Ishikawa (cell line): ENCODE measurements around the gene FCAMR.

Experiments
- CREB1 ChIP-seq: IDR thresholded peaks from 2 replicates; pipeline ENCODE4 v1.6.1; 2012; ENCODE audit warnings: low read depth
- EGR1 ChIP-seq: IDR thresholded peaks from 2 replicates; pipeline ENCODE4 v1.6.1; 2012
- EP300 ChIP-seq: IDR thresholded peaks from 2 replicates; pipeline ENCODE4 v1.6.1; 2012; ENCODE audit warnings: borderline replicate concordance
- FOXM1 ChIP-seq: IDR thresholded peaks from 2 replicates; pipeline ENCODE4 v1.6.1; 2012; ENCODE audit warnings: low read depth, borderline replicate concordance
- MAX ChIP-seq: IDR thresholded peaks from 2 replicates; pipeline ENCODE4 v1.6.1; 2012
- NFIC ChIP-seq: IDR thresholded peaks from 2 replicates; pipeline ENCODE4 v1.6.1; 2012
- RAD21 ChIP-seq: IDR thresholded peaks from 2 replicates; pipeline ENCODE4 v1.6.1; 2012; ENCODE audit warnings: low read depth
- TAF1 ChIP-seq: IDR thresholded peaks from 2 replicates; pipeline ENCODE4 v1.6.1; 2012; ENCODE audit warnings: low read depth, mild to moderate bottlenecking
- TCF12 ChIP-seq: IDR thresholded peaks from 2 replicates; pipeline ENCODE4 v1.6.1; 2012; ENCODE audit warnings: low read depth
- YY1 ChIP-seq: IDR thresholded peaks from 2 replicates; pipeline ENCODE4 v1.6.1; 2012; ENCODE audit warnings: low read depth
- TF ChIP-seq, protein P1 (sequence below): IDR thresholded peaks from 2 replicates; pipeline ENCODE4 v1.6.1; 2012
- TF ChIP-seq, protein P2 (sequence below): IDR thresholded peaks from 2 replicates; pipeline ENCODE4 v1.6.1; 2012; ENCODE audit warnings: low read depth, mild to moderate bottlenecking

GRCh38 chr1:207000651-207001291, 30.5 kb upstream of the FCAMR start:
- TF ChIP-seq TAF1 (no peak), RAD21 (no peak), NFIC (no peak), CREB1 (no peak), EGR1 (no peak), YY1 (no peak), MAX (no peak), TCF12 (no peak), EP300 (no peak), FOXM1 (no peak)
- TF ChIP-seq, protein P1, sequence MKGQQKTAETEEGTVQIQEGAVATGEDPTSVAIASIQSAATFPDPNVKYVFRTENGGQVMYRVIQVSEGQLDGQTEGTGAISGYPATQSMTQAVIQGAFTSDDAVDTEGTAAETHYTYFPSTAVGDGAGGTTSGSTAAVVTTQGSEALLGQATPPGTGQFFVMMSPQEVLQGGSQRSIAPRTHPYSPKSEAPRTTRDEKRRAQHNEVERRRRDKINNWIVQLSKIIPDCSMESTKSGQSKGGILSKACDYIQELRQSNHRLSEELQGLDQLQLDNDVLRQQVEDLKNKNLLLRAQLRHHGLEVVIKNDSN, result no peak
- TF ChIP-seq, protein P2, sequence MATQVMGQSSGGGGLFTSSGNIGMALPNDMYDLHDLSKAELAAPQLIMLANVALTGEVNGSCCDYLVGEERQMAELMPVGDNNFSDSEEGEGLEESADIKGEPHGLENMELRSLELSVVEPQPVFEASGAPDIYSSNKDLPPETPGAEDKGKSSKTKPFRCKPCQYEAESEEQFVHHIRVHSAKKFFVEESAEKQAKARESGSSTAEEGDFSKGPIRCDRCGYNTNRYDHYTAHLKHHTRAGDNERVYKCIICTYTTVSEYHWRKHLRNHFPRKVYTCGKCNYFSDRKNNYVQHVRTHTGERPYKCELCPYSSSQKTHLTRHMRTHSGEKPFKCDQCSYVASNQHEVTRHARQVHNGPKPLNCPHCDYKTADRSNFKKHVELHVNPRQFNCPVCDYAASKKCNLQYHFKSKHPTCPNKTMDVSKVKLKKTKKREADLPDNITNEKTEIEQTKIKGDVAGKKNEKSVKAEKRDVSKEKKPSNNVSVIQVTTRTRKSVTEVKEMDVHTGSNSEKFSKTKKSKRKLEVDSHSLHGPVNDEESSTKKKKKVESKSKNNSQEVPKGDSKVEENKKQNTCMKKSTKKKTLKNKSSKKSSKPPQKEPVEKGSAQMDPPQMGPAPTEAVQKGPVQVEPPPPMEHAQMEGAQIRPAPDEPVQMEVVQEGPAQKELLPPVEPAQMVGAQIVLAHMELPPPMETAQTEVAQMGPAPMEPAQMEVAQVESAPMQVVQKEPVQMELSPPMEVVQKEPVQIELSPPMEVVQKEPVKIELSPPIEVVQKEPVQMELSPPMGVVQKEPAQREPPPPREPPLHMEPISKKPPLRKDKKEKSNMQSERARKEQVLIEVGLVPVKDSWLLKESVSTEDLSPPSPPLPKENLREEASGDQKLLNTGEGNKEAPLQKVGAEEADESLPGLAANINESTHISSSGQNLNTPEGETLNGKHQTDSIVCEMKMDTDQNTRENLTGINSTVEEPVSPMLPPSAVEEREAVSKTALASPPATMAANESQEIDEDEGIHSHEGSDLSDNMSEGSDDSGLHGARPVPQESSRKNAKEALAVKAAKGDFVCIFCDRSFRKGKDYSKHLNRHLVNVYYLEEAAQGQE, result no peak
